GM18505 (cell line): ENCODE results near the gene ICA1L.

Source experiments
- ATAC-seq: cut with Tn5 transposase; IDR thresholded peaks from one replicate; pipeline ENCODE4 v1.9.1; 2021; ENCODE audit not compliant: unreplicated experiment
- POLR2A ChIP-seq: IDR thresholded peaks from 4 replicates; pipeline ENCODE4 v1.6.1; 2011; ENCODE audit warnings: borderline replicate concordance; ENCODE audit not compliant: insufficient read depth, insufficient read length; ENCODE audit errors: extremely low read depth

ICA1L gene

DNA sequence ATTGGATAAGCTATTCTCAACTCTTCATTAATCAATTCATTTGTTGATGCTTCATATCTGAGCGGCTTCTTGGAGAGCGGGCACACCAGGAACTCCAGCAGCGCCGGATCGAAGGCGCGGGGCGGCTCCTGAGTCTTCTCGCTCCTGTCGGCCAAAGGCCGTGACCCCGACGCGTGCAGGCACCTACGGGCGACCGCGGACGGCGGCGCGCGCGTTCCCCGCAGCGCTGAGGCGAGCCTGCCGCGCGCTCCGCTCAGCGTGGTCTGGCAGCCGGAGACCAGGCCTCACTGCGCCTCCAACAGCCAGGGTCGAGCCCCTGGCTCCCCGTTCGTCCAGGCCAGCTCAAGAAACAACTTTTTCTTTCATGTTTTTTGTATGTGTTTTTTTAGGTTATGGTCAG, 97.5 kb downstream of the ICA1L start:
- no peak for ATAC-seq
- no peak for TF ChIP-seq POLR2A

DNA sequence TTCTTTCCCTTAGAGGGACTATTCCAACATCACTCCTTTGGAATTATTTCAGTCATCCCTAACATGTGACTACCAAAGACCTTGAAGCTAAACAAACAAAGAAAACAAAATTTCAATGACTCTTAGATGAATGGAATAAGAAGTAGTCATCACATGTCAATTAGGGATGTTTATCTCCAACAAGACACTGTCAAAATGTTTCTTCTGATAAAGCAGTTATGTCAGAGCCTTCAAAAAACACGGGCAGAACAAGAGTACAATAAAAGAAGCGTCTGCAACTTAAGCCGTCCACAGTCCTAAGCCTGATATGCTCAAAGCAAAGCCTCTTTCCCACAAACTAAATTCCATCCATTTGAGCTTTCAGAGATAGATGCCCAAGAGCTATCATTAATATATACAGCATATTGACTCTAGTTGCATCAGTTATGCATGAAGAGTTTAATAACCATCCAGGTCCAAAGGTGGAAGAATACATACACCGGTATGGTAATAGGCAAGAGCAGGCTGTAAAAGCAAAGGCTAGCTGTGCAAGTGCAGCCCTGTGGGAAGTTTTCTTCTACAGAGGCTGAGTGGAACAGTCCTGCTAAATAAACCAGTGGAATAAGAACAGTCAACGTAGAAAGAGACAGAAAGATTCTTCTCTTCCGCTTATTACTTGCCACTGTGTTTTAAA, 98.1 kb downstream of the ICA1L start:
- ATAC-seq = no peak
- TF ChIP-seq POLR2A = no peak

DNA sequence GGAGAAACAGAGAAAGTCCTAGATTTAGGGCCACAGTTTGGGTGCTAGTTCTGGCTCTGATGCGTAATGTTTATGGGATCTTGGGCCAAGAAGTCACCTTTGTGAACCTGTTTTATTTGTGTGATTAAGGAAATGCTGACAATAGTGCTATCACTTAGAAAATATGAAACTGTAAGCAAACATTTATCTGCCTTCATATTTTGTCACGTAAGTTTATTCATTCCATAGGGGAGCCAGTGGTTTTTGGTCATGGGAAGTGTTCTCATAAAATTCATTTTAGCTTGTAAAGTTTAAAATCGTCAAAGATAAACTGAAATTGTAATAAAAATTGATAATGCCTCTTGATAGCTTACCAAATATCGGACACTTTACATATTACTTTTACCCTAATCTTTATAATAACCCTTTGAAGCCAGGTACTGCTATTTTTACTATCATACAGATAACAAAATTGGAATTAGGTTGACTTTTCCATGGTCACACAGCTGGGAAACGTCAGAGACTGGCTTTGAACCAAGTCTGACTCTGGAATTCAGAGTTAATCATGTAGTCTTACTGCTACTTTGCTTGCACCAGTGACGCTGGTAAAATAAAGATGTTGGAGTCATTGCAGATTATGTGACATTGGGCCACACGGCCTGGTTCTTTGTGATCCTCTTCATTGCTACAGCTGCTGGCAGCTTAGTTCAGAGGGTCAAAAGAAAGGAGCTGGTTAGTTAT, 99.7 kb downstream of the ICA1L start:
- ATAC-seq = no peak
- no peak for TF ChIP-seq POLR2A

DNA sequence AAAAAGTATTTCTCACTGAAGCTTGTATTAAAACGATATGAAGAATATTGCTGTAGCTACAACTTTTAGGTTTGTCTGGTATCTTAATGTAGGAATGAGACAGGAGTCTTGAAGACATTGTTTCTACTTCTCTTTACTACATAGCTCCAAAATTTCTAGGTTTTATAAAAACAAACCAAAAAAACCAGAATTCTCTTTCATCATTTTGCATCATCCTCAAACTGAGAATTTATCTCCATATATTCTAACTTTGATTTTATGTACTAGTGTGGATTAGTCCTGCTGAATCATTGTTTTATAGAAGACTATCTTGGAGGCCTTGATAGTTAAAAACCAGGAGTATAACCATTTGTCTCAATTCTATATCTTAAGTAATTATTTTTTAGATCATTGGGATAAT, 100.2 kb downstream of the ICA1L start:
- ATAC-seq = no peak
- TF ChIP-seq POLR2A = no peak

DNA sequence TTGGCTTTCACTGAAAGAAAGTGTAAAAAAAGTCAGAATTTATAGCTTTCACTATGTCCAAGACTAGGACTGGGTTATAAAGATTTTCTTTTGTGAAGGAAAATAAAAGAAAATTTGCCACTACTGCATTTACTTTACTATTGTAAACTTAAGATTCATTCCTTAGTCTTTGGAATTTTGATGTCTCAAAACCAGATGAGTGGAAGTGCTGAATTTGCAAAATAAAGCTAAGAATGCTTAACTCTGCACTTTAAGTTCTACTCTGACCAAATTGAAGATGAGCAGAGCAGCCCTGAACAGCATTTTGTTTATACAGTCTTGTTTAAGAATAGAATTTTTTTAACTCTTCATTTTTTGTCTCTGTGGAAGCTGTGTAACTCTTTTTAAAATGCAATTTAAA, 102.4 kb downstream of the ICA1L start:
- TF ChIP-seq POLR2A = no peak
- no peak for ATAC-seq

DNA sequence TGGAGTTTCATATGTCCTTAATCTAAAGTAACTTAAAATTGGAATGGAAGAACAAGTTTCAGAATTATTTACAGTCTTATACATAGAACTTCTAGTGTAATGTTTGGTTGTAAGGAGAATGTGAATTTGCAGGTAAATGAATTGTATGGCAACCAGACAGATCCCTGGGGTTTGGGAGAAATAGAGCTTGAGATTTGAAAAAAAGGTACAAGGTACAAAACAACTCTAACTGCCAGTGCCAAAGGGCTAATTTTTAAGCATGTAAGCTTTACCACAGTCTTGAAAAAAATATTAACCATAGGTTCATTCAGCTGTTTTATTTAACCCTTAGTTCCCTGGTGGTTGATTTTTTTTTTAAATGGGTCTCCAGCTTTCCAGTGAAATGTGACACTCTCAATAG, 103.3 kb downstream of the ICA1L start:
- no peak for ATAC-seq
- no peak for TF ChIP-seq POLR2A

DNA sequence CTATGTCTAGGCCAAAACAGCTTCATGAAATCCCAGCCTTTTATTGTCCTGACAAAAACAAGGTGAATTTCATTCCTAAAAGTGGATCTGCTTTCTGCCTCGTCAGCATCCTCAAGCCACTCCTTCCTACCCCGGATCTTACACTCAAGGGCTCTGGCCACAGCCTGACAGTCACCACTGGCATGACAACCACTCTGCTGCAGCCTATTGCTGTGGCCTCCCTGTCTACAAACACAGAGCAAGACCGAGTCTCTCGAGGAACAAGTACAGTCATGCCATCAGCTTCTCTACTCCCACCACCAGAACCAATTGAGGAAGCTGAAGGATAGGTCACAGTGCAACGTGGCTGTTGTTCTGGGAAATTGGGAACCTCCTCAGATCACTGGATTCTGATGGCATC, 106.1 kb downstream of the ICA1L start:
- no peak for TF ChIP-seq POLR2A
- ATAC-seq = no peak

DNA sequence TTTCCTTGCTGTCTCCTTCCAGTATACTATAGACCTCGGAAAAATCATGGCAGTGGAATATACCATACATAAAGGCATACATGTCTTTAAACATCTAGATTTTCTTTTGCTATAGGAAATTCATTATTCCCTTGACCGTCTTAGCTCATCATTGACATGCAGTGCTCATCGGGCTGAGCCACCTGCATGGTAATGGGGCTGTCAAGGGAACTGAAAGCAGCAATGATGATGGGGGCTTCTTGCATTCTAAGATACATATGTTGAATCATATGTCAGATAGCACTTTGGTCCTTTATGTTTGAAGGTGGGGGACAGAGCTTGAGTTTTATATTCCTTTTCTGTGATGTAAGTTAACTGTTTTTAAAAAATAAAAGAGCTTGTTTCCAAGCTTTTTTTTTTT, 106.6 kb downstream of the ICA1L start:
- TF ChIP-seq POLR2A = no peak
- ATAC-seq = no peak

DNA sequence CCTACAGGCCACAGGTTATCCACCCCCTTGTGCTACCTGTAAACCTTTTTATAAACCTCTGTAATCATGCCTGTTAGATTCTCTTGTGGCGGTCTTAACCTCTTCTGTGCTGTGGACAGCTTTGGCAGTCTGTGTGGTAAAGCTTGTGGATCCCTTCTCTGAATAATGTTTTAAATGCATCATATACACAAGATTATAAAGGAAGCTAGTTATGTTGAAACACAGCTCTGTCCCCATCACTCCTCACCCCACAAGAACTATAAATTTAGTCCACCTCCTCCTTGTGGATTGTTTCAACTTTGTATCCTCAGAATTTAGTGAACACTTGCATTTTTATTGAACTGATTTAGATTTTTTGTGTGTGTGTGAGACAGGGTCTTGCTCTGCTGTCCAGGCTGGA, 107.7 kb downstream of the ICA1L start:
- no peak for ATAC-seq
- no peak for TF ChIP-seq POLR2A

DNA sequence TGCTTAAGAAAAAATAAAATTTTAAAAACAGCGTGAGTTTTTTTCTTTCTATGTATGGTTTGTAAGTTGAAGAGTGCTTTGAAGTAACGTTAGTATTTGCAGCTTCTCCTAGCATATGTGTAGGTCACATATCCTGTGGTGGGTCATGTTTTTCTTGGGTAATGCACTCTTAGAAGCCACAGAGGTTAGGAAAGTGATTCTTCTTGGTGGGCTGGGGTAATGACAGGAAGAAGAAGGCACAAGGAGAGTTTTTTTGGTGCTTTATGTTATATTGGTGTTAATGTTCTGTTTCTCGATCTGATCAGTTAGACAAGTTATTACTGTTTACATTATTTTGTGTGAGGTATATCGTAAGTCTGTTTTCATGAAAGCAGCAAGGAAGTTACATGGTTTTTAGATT, 109.0 kb downstream of the ICA1L start:
- no peak for TF ChIP-seq POLR2A
- ATAC-seq = no peak

DNA sequence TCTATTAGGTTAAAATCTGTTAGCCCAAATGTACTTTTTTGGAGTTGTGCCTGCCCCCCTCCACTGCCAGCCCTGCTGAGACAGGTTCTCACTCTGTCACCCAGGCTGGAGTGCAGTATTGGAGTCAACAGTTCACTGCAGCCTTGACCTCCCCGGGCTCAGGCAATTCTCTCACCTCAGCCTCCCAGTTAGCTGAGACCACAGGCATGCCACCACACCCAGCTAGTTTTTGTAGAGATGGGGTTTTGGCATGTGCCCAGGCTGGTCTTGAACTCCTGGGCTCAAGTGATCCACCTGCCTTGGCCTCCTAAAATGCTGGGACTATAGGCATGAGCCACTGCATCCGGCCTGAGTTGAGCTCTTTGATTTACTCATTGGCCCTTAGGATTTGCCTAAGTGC, 110.7 kb downstream of the ICA1L start:
- ATAC-seq = no peak
- no peak for TF ChIP-seq POLR2A

DNA sequence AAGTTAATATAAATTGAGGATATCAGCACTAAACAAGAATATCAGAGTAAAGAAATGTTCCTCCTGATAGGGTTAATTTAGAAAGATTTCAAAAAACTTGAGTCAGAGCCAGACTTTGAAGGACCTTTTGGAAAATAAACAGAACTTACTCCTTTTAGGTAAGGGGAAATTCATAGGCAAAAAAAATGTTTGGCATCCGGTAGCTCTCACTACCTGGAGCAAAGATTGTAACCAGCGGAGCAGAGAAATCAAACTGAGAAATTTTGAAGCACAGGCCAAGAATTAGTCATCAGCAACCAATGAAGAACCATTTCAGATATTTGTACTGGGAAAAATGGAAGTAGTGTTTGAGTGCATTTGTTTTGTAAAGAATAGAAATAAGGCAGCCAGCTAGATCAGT, 113.0 kb downstream of the ICA1L start:
- ATAC-seq = no peak
- TF ChIP-seq POLR2A = no peak

DNA sequence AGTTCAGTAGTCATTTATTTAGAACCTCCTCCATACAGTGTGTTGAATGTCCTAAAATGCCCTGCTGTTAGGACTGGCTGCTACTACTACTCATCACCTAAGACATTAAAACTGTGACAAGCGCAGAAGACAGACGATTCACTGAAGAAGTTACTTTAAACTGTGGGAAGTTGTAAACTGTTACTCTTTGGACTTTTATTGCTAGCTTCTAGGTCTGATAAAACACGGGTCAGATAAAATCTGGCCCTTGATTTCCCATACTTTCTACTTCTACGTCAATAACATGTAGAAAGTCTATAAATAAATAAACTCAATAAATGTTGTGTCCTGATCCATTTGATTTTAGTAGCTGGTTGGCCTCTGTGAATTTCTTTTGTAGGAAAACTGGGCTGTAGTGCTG, 113.4 kb downstream of the ICA1L start:
- ATAC-seq = no peak
- TF ChIP-seq POLR2A = no peak

DNA sequence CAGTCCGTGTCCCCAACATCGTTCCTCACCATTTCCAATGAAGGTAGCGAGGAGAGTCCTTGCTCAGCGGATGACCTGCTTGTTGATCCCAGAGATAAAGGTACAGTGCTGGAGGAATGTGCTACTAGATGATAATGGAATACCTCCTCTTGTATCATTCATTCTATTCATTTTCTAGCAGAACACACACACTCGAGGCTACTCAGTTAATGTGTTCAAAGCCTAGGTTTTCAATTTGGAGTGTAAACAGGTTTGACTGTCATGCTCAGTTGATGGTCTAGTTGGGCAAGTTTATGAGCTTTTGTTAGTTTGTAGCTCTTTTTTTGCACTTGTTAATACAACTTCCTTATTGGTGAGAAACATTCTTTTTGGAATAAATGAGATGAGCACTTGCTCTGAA, 114.2 kb downstream of the ICA1L start:
- no peak for TF ChIP-seq POLR2A
- ATAC-seq = no peak
